Stimulated activated CD8-positive, alpha-beta memory T cell treated with anti-CD3 and anti-CD28 coated beads, Interleukin-15, amount 100 ng/mL, for 24 hours (primary cell): ENCODE measurements around the gene MRPL11.
"Not testable (repeated sequence)": the region's sequence is repeated elsewhere in the genome, so short reads cannot be mapped to it uniquely, and the experiment has no call there.

Experiments used
- DNase-seq: peaks from one replicate; pipeline ENCODE4 v3.0.0-alpha.2; 2020; ENCODE audit warnings: low read depth

MRPL11 gene

GRCh38 chr11:66467034-66467659, 28.5 kb upstream of the MRPL11 start:
- no peak for DNase-seq

GRCh38 chr11:66466225-66467033, 27.8 kb upstream of the MRPL11 start, which contains the start of gene PELI3:
TSS of gene PELI3 (plus strand) at chr11:66466905. CDS start at chr11:66468129, 1,224 bp downstream.
- peak; percentile 96 for DNase-seq

GRCh38 chr11:66465373-66466224, 27.0 kb upstream of the MRPL11 start:
- DNase-seq: no peak

GRCh38 chr11:66464916-66465315, 26.3 kb upstream of the MRPL11 start:
- DNase-seq: no peak

- DNase-seq: not testable (repeated sequence)
These were observed 25.5 kb upstream of the MRPL11 start for GRCh38 chr11:66464116-66464515.

GRCh38 chr11:66462911-66463310, 24.3 kb upstream of the MRPL11 start:
- no peak for DNase-seq

GRCh38 chr11:66462010-66462409, 23.4 kb upstream of the MRPL11 start:
- DNase-seq: no peak

GRCh38 chr11:66459138-66459778, 20.6 kb upstream of the MRPL11 start:
- no peak for DNase-seq

- no peak for DNase-seq
These were observed 19.2 kb upstream of the MRPL11 start for GRCh38 chr11:66457826-66458225.

GRCh38 chr11:66454828-66455227, 16.2 kb upstream of the MRPL11 start:
- no peak for DNase-seq

GRCh38 chr11:66454247-66454646, 15.6 kb upstream of the MRPL11 start:
- no peak for DNase-seq

GRCh38 chr11:66451663-66452062, 13.0 kb upstream of the MRPL11 start:
- DNase-seq: no peak

GRCh38 chr11:66450560-66450959, 11.9 kb upstream of the MRPL11 start:
- no peak for DNase-seq

GRCh38 chr11:66448523-66448922, 9.9 kb upstream of the MRPL11 start:
- DNase-seq: no peak

- no peak for DNase-seq
These were observed 8.4 kb upstream of the MRPL11 start for GRCh38 chr11:66447012-66447411.

- DNase-seq: no peak
These were observed 5.0 kb upstream of the MRPL11 start for GRCh38 chr11:66443602-66444001.

- DNase-seq: not testable (repeated sequence)
These were observed 2.3 kb upstream of the MRPL11 start for GRCh38 chr11:66440940-66441282.

- not testable (repeated sequence) for DNase-seq
These were observed 1.7 kb upstream of the MRPL11 start for GRCh38 chr11:66440101-66440939.

- DNase-seq: no peak
These were observed 607 bp downstream of the MRPL11 start for GRCh38 chr11:66437979-66438503.

- DNase-seq: no peak
These were observed 6.1 kb downstream of the MRPL11 start for GRCh38 chr11:66432597-66432996.

GRCh38 chr11:66431871-66432329, 6.7 kb downstream of the MRPL11 start:
- not testable (repeated sequence) for DNase-seq
